Myocyte (in vitro differentiated cells): ENCODE data around the gene FAM89B. TPM values are rescaled to one million over a fixed set of nuclear protein-coding genes. Genes with fewer than 3 reads are reported as not detected.

Experiments
- DNase-seq: peaks from one replicate; pipeline ENCODE4 v3.0.0-alpha.2; 2012; ENCODE audit warnings: low read depth
- total RNA-seq: library from RNA; depleted of rRNA; stranded (reverse); fragments of >200 nt; gene quantifications from 2 replicates; pipeline ENCODE4 v1.2.3, GENCODE V29; 2014

FAM89B gene
- total RNA-seq, 1 donor from 2014 or later, result 91.7 TPM

GRCh38 chr11:65573391-65574079 lies 1.2 kb downstream of the FAM89B start:
- no peak for DNase-seq

GRCh38 chr11:65574109-65574810 lies 1.9 kb downstream of the FAM89B start:
- peak; percentile 92 for DNase-seq

GRCh38 chr11:65574811-65575567 lies 2.7 kb downstream of the FAM89B start:
- DNase-seq, result no peak

GRCh38 chr11:65575568-65576231 lies 3.4 kb downstream of the FAM89B start, which contains the start of gene EHBP1L1:
Gene EHBP1L1 (plus strand): TSS chr11:65576053. CDS start chr11:65576303, 250 bp downstream.
- DNase-seq, result peak; percentile 70

- DNase-seq, result peak; percentile 75
These were observed 4.0 kb downstream of the FAM89B start for GRCh38 chr11:65576232-65576866.

GRCh38 chr11:65576867-65577755 lies 4.8 kb downstream of the FAM89B start:
- peak; percentile 98 for DNase-seq

GRCh38 chr11:65577756-65578109 lies 5.4 kb downstream of the FAM89B start:
- DNase-seq, result no peak

GRCh38 chr11:65578134-65578533 lies 5.8 kb downstream of the FAM89B start:
- no peak for DNase-seq

GRCh38 chr11:65578667-65579066 lies 6.3 kb downstream of the FAM89B start:
- DNase-seq, result no peak

- no peak for DNase-seq
These were observed 7.0 kb downstream of the FAM89B start for GRCh38 chr11:65579291-65579690.

GRCh38 chr11:65580031-65580692 lies 7.8 kb downstream of the FAM89B start:
- DNase-seq, result no peak

- DNase-seq, result no peak
These were observed 8.4 kb downstream of the FAM89B start for GRCh38 chr11:65580756-65581155.

- DNase-seq, result no peak
These were observed 9.6 kb downstream of the FAM89B start for GRCh38 chr11:65581928-65582327.

- no peak for DNase-seq
These were observed 11.3 kb downstream of the FAM89B start for GRCh38 chr11:65583589-65583988.

GRCh38 chr11:65584106-65584505 lies 11.8 kb downstream of the FAM89B start:
- DNase-seq, result peak; percentile 13

- no peak for DNase-seq
These were observed 12.4 kb downstream of the FAM89B start for GRCh38 chr11:65584723-65585171.

GRCh38 chr11:65585396-65586246 lies 13.3 kb downstream of the FAM89B start:
- no peak for DNase-seq

- no peak for DNase-seq
These were observed 13.9 kb downstream of the FAM89B start for GRCh38 chr11:65586247-65586630.
